DOHH2 (cell line): ENCODE measurements around the gene CCDC91.

Source experiments
- H3F3A ChIP-seq: fragments of 200-600 bp; sonication (generic), shearing (Covaris generic); 2 replicates; pipeline ENCODE4 v1.6.0; 2016; ENCODE audit warnings: antibody characterized with exemption, mild to moderate bottlenecking; ENCODE audit not compliant: control insufficient read depth, insufficient read depth
- H3K27ac ChIP-seq: fragments of 200-600 bp; sonication (generic); 2 replicates; pipeline ENCODE4 v1.5.1; 2014; ENCODE audit warnings: low read depth, mild to moderate bottlenecking, low read length, moderate library complexity
- H3K27me3 ChIP-seq: fragments of 200-600 bp; sonication (generic); 2 replicates; pipeline ENCODE4 v1.6.1; 2014; ENCODE audit warnings: mild to moderate bottlenecking, low read length, mixed read lengths; ENCODE audit not compliant: control insufficient read depth
- H3K36me3 ChIP-seq: fragments of 200-600 bp; sonication (generic); 2 replicates; pipeline ENCODE4 v1.6.1; 2014; ENCODE audit warnings: mild to moderate bottlenecking, low read length, moderate library complexity, mixed read lengths; ENCODE audit not compliant: control insufficient read depth
- H3K4me1 ChIP-seq: fragments of 200-600 bp; sonication (generic); 2 replicates; pipeline ENCODE4 v1.6.1; 2014; ENCODE audit warnings: mild to moderate bottlenecking, low read length, mixed read lengths; ENCODE audit not compliant: control insufficient read depth
- H3K4me2 ChIP-seq: fragments of 200-600 bp; sonication (generic); 2 replicates; pipeline ENCODE4 v1.6.0; 2014; ENCODE audit warnings: mild to moderate bottlenecking, low read length, moderate library complexity
- H3K4me3 ChIP-seq: fragments of 200-600 bp; sonication (generic); 2 replicates; pipeline ENCODE4 v1.5.1; 2014; ENCODE audit warnings: mild to moderate bottlenecking, low read length, mixed read lengths
- H3K79me2 ChIP-seq: fragments of 200-600 bp; sonication (generic); 2 replicates; pipeline ENCODE4 v1.6.1; 2014; ENCODE audit warnings: mild to moderate bottlenecking, low read length, mixed read lengths; ENCODE audit not compliant: control insufficient read depth
- H3K9me2 ChIP-seq: fragments of 200-600 bp; sonication (generic); replicated peaks from 2 replicates; pipeline ENCODE4 v1.6.1; 2014; ENCODE audit warnings: mild to moderate bottlenecking, low read length, mixed read lengths; ENCODE audit not compliant: control insufficient read depth
- H3K9me3 ChIP-seq: fragments of 200-600 bp; sonication (generic); 2 replicates; pipeline ENCODE4 v1.6.1; 2014; ENCODE audit warnings: antibody characterized with exemption, low read length, mixed read lengths; ENCODE audit not compliant: control insufficient read depth, insufficient read depth
- H4K20me1 ChIP-seq: fragments of 200-600 bp; sonication (generic); 2 replicates; pipeline ENCODE4 v1.6.0; 2014; ENCODE audit warnings: low read depth, mild to moderate bottlenecking, antibody characterized with exemption, low read length, moderate library complexity; ENCODE audit not compliant: control insufficient read depth, insufficient read depth
- CTCF ChIP-seq: fragments of 200-600 bp; sonication (generic); IDR thresholded peaks from one replicate; pipeline ENCODE4 v1.5.1; 2014; ENCODE audit warnings: antibody characterized with exemption, mild to moderate bottlenecking, low read depth, low read length; ENCODE audit not compliant: poor library complexity, severe bottlenecking
- EZH2phosphoT487 ChIP-seq: fragments of 200-600 bp; sonication (generic); IDR thresholded peaks from 2 replicates; pipeline ENCODE4 v1.6.1; 2017; ENCODE audit warnings: borderline replicate concordance, mild to moderate bottlenecking, antibody characterized with exemption, low read length, moderate library complexity, mixed read lengths

Gene CCDC91

GRCh38 chr12:28479683-28480082 lies 289.4 kb downstream of the CCDC91 start:
- Histone ChIP-seq H3K4me2 (no peak overlapping the region), H3K9me3 (no peaks in the 10 kb centered on the region), H3K27me3 (no peaks in the 10 kb centered on the region), H3K27ac (no peak overlapping the region), H3F3A (no peaks in the 10 kb centered on the region), H3K79me2 (no peaks in the 10 kb centered on the region), H3K36me3 (no peaks in the 10 kb centered on the region), H3K4me1 (no peaks in the 10 kb centered on the region), H3K4me3 (no peak overlapping the region), H3K9me2 (no peaks in the 10 kb centered on the region), H4K20me1 (no peaks in the 10 kb centered on the region)
- TF ChIP-seq CTCF (no peak), EZH2phosphoT487 (no peak)

GRCh38 chr12:28484156-28484555 lies 293.9 kb downstream of the CCDC91 start:
- Histone ChIP-seq H3K4me1 (no peaks in the 10 kb centered on the region), H3K36me3 (no peaks in the 10 kb centered on the region), H3K79me2 (no peaks in the 10 kb centered on the region), H3K4me3 (no peak overlapping the region), H4K20me1 (no peaks in the 10 kb centered on the region), H3K9me3 (no peaks in the 10 kb centered on the region), H3K27ac (no peak overlapping the region), H3K4me2 (no peak overlapping the region), H3K27me3 (no peaks in the 10 kb centered on the region), H3K9me2 (no peaks in the 10 kb centered on the region), H3F3A (no peaks in the 10 kb centered on the region)
- TF ChIP-seq EZH2phosphoT487, result no peak
- TF ChIP-seq CTCF, result no peak

GRCh38 chr12:28486521-28486920 lies 296.3 kb downstream of the CCDC91 start:
- H3K79me2 ChIP-seq, result no peaks in the 10 kb centered on the region
- TF ChIP-seq CTCF, result no peak
- TF ChIP-seq EZH2phosphoT487, result no peak
- H3K27ac ChIP-seq, result no peak overlapping the region
- no peak overlapping the region for H3K4me3 ChIP-seq
- no peaks in the 10 kb centered on the region for H3K9me2 ChIP-seq
- H3K27me3 ChIP-seq, result no peaks in the 10 kb centered on the region
- H3K4me1 ChIP-seq, result no peaks in the 10 kb centered on the region
- no peaks in the 10 kb centered on the region for H3K36me3 ChIP-seq
- H3F3A ChIP-seq, result no peaks in the 10 kb centered on the region
- no peak overlapping the region for H3K4me2 ChIP-seq
- H4K20me1 ChIP-seq, result no peaks in the 10 kb centered on the region
- no peaks in the 10 kb centered on the region for H3K9me3 ChIP-seq

- TF ChIP-seq EZH2phosphoT487, result no peak
- TF ChIP-seq CTCF, result no peak
- no peaks in the 10 kb centered on the region for H3K4me1 ChIP-seq
- no peak overlapping the region for H3K4me3 ChIP-seq
- no peaks in the 10 kb centered on the region for H3K9me3 ChIP-seq
- H3K4me2 ChIP-seq, result no peak overlapping the region
- no peaks in the 10 kb centered on the region for H3K9me2 ChIP-seq
- no peak overlapping the region for H3K27ac ChIP-seq
- no peaks in the 10 kb centered on the region for H4K20me1 ChIP-seq
- H3K79me2 ChIP-seq, result no peaks in the 10 kb centered on the region
- no peaks in the 10 kb centered on the region for H3F3A ChIP-seq
- no peaks in the 10 kb centered on the region for H3K27me3 ChIP-seq
- no peaks in the 10 kb centered on the region for H3K36me3 ChIP-seq
These were observed 299.0 kb downstream of the CCDC91 start for GRCh38 chr12:28489246-28489645.
